NCI-H69 (cell line): ENCODE results near the gene HSD17B2.
"Not testable (repeated sequence)": the region's sequence is repeated elsewhere in the genome, so short reads cannot be mapped to it uniquely, and the experiment has no call there.

Experiments
- DNase-seq: peaks from one replicate; lab custom pipeline; 2025; lab: John Stamatoyannopoulos, UW

Gene HSD17B2

DNA sequence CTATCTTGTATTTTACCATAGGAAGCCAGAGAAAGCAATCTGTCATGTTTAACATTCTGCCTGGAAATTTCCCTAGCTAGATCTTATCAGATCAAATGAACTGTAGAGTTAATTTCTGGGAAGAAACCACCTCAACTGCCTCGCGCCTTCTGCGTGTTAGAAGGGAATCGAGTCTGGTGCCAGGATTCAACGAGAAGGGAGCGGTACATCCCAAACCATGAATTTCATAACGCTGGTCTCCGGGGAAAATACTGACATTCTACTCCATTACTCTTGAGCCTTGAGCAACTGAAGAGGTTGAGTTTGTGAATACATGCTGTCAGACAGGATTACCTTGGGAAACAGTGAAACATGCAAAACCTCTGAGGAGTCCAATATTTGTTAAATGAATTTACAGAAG, 99.8 kb downstream of the HSD17B2 start:
- DNase-seq, result no peak

DNA sequence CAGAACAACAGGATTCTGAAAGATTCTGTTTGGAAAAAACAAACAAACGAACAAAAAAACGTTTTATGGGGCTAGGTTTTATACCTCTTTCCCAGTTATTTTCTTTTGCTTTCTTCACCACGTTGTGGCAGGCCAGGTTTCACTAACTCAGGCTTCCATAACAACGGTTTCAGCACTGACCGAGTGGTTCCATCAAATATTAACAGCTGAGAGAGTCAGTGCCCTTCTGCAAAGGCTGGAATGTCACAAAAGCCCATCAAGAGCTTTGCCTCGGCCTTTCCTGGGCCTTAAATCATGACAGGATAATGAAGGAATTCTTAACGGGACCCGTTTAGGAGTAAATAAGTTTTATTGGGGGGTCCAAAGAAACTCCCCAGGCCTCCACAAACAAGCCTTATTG, 100.8 kb downstream of the HSD17B2 start:
- no peak for DNase-seq

DNA sequence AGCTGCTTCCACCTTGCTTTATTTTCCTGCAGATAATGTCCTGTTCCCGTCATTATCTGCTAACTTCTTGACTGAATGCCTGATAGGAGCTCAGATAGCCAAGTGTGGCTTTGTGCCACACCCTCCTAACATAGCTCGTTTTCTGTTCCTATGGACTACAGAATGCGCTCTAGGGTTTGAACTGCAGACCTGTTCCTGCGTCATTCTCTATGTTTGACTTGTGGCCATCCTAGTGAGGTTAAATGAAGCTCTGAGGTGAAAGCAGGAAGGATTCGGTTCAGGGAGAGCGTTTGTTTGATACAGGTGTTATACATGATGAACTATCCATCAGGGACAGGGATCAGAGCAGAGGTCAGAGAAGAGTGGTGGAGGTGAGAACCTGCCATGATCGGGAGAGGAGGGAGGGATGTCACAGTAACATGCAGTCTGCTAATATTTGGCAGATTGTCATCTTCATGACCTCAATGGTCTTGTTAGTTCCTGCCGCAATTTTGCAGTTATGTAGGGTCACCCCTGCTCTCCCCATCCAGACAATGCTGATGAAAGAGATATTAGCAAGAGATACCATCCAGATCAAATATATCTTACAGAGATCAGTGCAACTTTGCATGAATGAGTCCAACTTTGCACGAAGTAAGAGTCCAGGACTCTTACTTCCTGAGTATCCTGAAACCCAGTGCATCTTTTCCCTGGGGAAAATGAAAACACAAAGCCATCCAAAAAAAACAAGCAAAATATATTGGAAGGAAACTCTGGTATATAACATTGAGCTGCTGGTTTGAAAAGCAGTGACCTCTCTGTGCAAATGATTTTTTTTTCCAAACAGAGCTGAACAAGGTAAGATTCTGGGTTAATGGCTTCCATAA, 102.1 kb downstream of the HSD17B2 start:
- no peak for DNase-seq

DNA sequence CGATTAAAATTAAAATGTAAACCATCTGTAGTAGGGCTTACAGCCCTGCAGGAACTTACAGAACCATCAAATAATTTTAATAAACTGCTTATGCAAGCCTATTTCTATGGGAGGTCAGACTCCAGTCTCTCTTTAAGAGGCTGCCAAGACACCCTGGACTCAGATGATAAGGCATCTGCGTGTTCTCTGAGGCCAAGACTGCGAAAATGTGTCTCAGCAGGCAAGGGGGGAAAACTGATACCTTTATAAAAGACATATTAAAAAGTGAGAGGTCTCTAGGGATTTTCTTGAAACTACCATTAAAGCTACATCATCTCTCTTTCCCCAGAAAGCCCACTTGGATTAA, 102.7 kb downstream of the HSD17B2 start:
- DNase-seq, result no peak

DNA sequence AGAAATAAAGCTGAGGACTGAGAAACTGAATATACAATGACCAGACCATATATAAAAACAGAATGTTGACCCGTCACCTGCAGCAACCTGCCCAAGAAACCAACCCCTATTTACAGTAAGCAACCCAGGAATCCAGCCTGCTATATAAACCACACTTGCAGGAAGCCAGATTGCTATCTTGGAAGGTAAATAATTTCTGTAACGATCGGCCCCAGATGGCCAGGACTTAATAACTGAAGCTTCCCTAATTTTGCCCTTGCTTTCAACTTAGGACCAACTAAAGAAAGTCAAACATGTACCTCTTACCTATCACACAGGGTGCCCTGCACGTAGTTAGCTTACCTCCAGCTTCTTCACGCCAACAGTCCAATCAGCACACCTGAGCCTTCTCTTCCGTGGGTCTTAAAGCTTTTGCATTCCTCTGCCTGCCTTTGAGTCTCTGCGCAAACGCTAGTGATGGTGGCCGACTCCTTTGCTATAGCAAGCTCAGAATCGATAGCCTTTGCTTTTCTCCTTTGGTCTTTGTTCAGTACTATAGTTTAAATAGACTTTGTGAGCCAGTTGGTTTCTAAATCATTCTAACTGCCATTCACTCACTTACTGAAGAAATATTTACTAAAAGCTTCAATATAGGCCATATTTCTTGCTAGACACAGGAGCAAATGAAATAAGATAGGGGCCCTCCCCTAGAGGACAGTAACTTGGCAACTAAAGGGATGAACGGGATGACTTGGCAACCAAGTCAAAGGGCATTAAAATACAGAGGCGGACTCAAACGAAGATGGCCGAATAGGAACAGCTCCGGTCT, 103.6 kb downstream of the HSD17B2 start:
- peak; percentile 2 for DNase-seq

DNA sequence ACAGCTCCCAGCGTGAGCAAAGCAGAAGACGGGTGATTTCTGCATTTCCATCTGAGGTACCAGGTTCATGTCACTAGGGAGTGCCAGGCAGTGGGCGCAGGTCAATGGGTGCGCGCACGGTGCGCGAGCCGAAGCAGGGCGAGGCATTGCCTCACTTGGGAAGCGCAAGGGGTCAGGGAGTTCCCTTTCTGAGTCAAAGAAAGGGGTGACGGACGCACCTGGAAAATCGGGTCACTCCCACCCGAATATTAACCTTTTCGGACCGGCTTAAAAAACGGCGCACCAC, 104.2 kb downstream of the HSD17B2 start:
- DNase-seq, result not testable (repeated sequence)

DNA sequence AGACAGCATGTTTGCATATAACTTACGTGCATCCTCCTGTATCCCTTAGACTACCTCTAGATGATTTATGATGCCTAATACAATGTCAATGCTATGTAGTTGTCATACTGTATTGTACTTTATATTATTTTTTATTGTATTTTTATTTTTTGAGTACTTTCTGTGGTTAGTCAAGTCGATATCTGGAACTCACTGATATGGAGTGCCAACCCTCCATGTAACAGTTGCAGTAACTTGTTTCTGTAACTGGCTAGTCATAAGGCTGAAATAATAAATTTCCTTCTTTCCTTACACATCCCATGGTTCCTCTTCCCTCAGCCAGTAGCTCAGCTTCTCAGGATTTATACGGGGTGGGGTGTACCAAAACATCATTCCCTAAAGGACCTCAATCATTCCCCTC, 111.5 kb downstream of the HSD17B2 start:
- DNase-seq, result no peak

DNA sequence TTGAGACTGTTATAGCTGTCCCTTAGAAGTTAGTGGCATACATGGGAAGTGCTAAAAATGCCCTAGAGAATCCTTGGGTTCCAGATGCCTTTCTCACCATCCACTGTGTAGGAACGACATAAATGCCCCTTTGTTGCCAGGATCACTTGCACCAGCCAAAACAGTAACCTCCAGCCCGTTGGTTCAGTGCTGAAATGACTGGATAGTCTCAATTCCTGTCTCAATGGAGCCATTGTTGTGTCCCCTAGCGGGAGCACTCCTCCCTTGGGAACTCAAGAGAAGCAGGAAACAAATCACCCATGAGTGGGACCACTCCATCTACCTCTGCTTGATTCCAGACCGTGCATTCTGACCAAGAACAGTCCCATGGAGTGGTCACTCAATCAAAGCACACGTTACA, 111.9 kb downstream of the HSD17B2 start:
- no peak for DNase-seq

DNA sequence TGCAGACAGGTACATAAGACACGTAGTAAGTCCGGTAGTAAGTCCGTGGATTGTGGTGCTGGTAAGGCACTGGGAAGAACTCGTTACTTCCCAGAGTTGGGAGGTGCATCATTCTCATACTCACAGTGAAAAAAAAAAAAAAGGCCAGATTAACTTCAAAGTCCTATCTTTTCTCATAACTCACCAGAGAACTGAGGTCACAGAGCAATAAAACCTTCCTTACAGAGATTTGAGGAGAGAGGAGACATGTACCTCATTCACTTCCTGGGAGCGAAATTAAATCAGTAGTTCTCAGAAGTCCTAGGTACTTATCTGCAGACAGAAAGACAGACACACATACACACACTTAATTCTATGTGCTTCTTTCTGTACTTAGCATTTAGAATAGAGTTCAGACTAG, 112.5 kb downstream of the HSD17B2 start:
- no peak for DNase-seq
